ENCODE results near the gene CAPN2.

CAPN2 gene

GRCh38 chr1:223717123-223717522, 4.8 kb downstream of the CAPN2 start:
- H3K4me3 ChIP-seq (ENCODE audit: low read length) = no peak overlapping the region
- H3K4me1 ChIP-seq (ENCODE audit: low read length) = peaks cover 56% of the 10 kb centered on the region
- no peak overlapping the region for H2AFZ ChIP-seq (ENCODE audit: low read length)
- H3K9me3 ChIP-seq (replicated peaks; ENCODE audit: insufficient read depth, low read length) = no peaks in the 10 kb centered on the region
- no peak for TF ChIP-seq EZH2phosphoT487 (IDR thresholded peaks at IDR 0.05; ENCODE audit: low read length)
- TF ChIP-seq CTCF (IDR thresholded peaks at IDR 0.05; ENCODE audit: low read length) = no peak
- no peak for TF ChIP-seq EZH2 (optimal IDR thresholded peaks at IDR 0.05; ENCODE audit: low read depth, low read length)
- H3K79me2 ChIP-seq (ENCODE audit: low read length) = peaks cover 35% of the 10 kb centered on the region
- H3K9ac ChIP-seq (ENCODE audit: low read length) = no peak overlapping the region
- no peaks in the 10 kb centered on the region for H3K9me2 ChIP-seq (replicated peaks; ENCODE audit: insufficient read depth, low read length)
- no peaks in the 10 kb centered on the region for H4K20me1 ChIP-seq (ENCODE audit: insufficient read depth, low read length)
- no peaks in the 10 kb centered on the region for H3K27me3 ChIP-seq (replicated peaks; ENCODE audit: insufficient read depth, low read length)
- H3K4me2 ChIP-seq (ENCODE audit: low read depth, low read length) = peak overlapping the region; percentile 75
- no peaks in the 10 kb centered on the region; the same call in 1 of the 2 replicates for H3K36me3 ChIP-seq (replicated peaks; ENCODE audit: insufficient read depth, low read length)
- H3K27ac ChIP-seq (ENCODE audit: low read length) = peak overlapping the region; percentile 72; the same call in 1 of the 2 replicates
- DNase-seq = no peak
- H3F3A ChIP-seq (ENCODE audit: insufficient read depth, low read length) = peaks cover 34% of the 10 kb centered on the region

- Histone ChIP-seq H3K4me2 (ENCODE audit: low read depth, low read length) (no peak overlapping the region), H3F3A (ENCODE audit: insufficient read depth, low read length) (peaks cover 34% of the 10 kb centered on the region), H3K4me3 (ENCODE audit: low read length) (no peak overlapping the region), H3K4me1 (ENCODE audit: low read length) (peaks cover 56% of the 10 kb centered on the region), H3K79me2 (ENCODE audit: low read length) (peaks cover 35% of the 10 kb centered on the region), H3K27me3 (replicated peaks; ENCODE audit: insufficient read depth, low read length) (no peaks in the 10 kb centered on the region), H3K9ac (ENCODE audit: low read length) (no peak overlapping the region), H2AFZ (ENCODE audit: low read length) (no peak overlapping the region), H4K20me1 (ENCODE audit: insufficient read depth, low read length) (no peaks in the 10 kb centered on the region), H3K36me3 (replicated peaks; ENCODE audit: insufficient read depth, low read length) (no peaks in the 10 kb centered on the region; the same call in 1 of the 2 replicates), H3K27ac (ENCODE audit: low read length) (no peak overlapping the region), H3K9me3 (replicated peaks; ENCODE audit: insufficient read depth, low read length) (no peaks in the 10 kb centered on the region), H3K9me2 (replicated peaks; ENCODE audit: insufficient read depth, low read length) (no peaks in the 10 kb centered on the region)
- DNase-seq = no peak
- TF ChIP-seq EZH2 (optimal IDR thresholded peaks at IDR 0.05; ENCODE audit: low read depth, low read length) (no peak), CTCF (IDR thresholded peaks at IDR 0.05; ENCODE audit: low read length) (no peak), EZH2phosphoT487 (IDR thresholded peaks at IDR 0.05; ENCODE audit: low read length) (no peak)
Measured at GRCh38 chr1:223717695-223718363, 5.5 kb downstream of the CAPN2 start.

- no peaks in the 10 kb centered on the region for H3K9me2 ChIP-seq (replicated peaks; ENCODE audit: insufficient read depth, low read length)
Measured at GRCh38 chr1:223718850-223719249, 6.5 kb downstream of the CAPN2 start.

More at GRCh38 chr1:223718850-223719249, 6.5 kb downstream of the CAPN2 start:
- Histone ChIP-seq H3K36me3 (replicated peaks; ENCODE audit: insufficient read depth, low read length) (no peaks in the 10 kb centered on the region; the same call in 1 of the 2 replicates), H3K4me3 (ENCODE audit: low read length) (no peak overlapping the region), H3K9me3 (replicated peaks; ENCODE audit: insufficient read depth, low read length) (no peaks in the 10 kb centered on the region), H3K4me2 (ENCODE audit: low read depth, low read length) (no peak overlapping the region), H3K4me1 (ENCODE audit: low read length) (peaks cover 49% of the 10 kb centered on the region), H3K9ac (ENCODE audit: low read length) (no peak overlapping the region), H3F3A (ENCODE audit: insufficient read depth, low read length) (peaks cover 28% of the 10 kb centered on the region), H3K27ac (ENCODE audit: low read length) (no peak overlapping the region), H3K79me2 (ENCODE audit: low read length) (peaks cover 25% of the 10 kb centered on the region), H3K27me3 (replicated peaks; ENCODE audit: insufficient read depth, low read length) (no peaks in the 10 kb centered on the region), H2AFZ (ENCODE audit: low read length) (no peak overlapping the region), H4K20me1 (ENCODE audit: insufficient read depth, low read length) (no peaks in the 10 kb centered on the region)
- no peak for TF ChIP-seq EZH2 (optimal IDR thresholded peaks at IDR 0.05; ENCODE audit: low read depth, low read length)
- no peak for TF ChIP-seq EZH2phosphoT487 (IDR thresholded peaks at IDR 0.05; ENCODE audit: low read length)
- TF ChIP-seq CTCF (IDR thresholded peaks at IDR 0.05; ENCODE audit: low read length) = no peak
- no peak for DNase-seq
